Stimulated activated CD4-positive, alpha-beta T cell treated with anti-CD3 and anti-CD28 coated beads, TNF-alpha, amount 100 ng/mL, for 48 hours (primary cell): Measurements from ENCODE around the gene PLEKHG5.
A peak's percentile ranks its signal among the peaks of the same experiment; 100 is the strongest.

Experiments used
- DNase-seq, 3 donors: peaks; one replicate each; pipeline ENCODE4 v3.0.0-alpha.2; 2020; ENCODE audit warnings: low read depth in 3 of 3

Gene PLEKHG5

DNA sequence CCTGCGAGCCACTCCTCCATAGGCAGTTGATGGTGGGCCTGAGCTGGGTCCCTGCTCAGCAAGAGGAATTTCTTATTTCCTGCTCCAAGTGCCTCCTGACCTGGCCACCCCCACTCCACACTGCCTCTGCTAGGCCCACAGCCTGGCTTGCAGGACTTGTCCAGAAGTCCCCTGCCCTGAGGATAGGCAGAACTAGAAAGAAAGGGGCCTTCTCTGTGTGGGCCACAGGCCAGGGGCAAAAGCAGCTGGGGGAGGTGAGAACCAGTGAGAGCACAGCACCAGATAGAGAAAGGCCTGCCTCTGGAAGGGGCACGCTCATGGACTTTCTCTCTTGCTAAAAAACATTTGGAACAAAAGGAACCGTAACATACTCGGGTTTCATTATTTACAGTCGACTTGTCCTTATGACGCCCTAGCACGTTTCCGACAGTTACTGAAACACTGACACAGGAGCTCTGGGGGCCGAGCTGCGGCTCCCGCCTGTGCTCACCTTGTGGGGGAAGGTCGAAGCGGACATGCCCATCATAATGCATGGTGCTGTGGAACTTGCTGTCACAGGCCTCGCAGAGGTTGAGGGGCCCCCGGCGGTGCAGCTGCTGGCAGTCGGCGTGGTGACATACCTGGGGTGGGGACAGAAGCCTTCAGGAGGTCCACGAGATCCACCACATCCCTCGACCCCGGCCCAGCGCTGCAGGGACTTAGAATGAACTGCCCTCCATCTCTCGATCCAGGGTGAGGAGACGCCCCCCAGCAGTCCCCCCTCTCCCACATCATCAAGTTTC lies 14.2 kb downstream of the PLEKHG5 start:
- no peak for DNase-seq

DNA sequence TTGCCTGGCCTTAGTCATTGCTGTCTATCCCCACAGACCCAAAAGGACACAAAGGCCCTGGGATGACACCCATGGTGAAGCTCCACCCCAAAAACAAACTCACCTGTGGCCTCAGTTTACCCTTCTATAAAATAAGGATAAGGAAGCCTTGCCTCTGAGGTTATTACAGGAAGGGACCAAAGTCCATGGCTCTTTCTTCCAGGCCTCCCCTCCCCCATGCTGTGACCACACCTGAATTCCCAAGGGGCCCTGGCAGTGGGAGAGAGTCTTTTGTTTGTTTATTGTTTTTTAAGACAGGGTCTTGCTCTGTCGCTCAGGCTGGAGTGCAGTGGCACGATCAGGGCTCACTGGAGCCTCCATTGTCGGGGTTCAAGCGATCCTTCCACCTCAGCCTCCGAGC lies 15.0 kb downstream of the PLEKHG5 start:
- DNase-seq = no peak

DNA sequence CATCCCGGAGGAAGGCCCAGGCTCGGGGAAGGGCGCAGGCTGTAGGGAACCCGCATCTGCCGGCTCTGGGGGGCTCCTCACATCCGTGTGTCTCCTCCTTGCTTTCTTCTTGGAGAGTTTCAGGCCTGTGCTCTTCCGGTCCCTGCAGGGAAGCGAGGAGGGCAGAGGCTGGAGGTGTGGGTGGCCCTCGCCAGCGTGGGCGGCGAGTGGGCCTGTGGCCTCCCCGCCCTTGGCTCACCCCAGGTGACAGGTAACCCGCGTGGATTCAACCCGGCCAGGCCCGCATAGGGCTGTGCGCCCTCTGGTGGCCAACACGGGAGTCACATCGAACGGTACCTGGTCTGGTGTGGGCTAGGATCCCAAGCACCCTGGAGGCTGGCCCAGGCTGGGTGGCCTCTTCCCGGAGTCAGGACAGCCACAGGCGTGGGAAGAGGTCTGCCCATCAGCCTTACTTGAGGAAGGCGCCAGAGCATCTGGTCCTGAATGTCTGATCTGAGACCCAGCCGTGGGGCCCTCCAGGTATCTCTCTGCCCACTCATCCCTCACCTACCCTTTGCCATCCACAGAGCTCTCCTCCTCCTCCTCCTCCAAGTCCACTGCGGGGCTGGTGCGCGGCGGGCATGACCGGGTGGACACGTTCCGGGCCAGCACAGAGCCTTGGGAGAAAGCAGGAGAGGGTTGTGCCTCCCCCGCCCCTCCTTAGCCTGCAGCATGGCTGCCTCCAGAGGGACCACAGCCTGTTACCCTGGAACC lies 15.9 kb downstream of the PLEKHG5 start:
- DNase-seq = peak in 2 of 3 donors; percentile 60 to 65

DNA sequence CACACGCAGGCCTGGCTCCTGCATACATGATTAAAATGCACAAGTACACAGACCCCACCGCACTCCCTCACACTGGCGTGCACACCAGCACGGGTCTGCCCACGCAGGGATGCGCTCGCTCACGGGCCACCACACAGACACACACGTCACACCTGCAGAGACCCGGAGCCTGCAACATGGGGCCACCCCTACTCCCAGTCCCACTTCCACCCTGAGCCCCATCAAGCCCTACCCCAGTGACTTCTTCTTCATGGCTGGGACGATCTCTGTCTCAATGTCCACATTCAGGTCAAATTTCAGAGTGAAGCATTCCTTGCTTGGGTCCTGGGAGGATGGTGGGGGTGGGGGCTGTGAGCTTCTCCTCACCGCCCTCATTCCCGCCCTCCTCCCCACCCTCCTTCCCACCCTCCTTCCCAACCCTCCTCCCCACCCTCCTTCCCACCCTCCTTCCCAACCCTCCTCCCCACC lies 16.6 kb downstream of the PLEKHG5 start:
- no peak for DNase-seq

DNA sequence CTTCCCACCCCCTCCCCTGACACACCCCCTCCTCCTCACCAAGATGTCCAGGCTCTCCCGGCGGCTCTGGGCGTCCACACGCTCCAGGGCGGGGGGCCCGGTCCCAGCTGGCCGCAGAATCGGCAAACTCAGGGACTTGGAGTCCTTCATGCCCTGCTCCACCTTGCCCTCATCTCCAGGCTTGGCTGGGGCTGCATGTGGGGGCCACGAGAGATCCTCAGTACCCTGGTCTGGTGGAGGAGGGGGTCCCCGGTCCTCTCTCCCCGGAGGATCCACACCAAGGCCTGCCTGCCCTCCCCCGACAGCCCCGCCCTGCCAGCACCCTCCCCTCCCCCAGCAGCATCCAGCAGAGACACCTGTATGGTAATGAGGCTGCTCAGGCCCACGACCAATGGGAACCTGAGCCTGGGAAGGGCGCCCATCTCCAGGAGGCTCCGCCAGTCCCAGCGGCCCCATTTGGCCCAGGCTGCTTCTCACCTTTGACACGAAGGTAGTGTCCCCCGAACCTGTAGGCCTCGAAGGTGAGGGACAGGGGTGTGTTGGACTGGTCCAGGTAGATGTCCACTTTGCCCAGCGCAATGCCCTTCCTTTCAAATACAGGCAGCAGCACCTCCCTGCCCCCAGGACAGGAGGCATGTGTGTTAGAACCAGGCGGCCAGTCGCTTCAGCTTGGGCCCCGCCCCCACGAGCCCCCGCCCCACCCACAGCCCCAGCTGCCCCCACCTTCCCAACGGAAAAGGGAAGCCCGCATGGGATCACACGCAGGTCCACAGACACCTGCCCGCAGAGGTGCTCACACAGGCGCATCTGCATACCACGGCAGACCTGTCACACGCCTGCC lies 17.3 kb downstream of the PLEKHG5 start:
- DNase-seq = no peak

DNA sequence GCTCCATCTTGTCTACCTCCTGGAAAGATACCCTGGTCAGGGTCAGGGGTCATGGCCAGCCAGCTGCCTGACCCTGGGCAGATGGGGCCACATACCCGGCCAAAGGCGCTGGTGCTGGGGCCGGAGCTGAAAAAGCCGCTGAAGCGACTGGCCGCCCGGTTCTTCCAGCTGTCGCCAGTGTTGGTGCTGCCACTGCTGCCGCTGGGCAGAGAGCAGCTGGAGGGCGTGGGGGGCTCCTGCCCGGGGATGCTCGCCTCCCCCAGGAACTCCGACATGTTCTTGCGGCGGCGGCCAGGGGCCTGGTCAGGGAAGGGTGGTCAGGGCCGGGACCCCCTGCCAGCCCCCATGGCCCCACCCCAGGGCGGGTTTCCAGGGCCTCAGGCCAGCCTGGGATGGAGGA lies 18.3 kb downstream of the PLEKHG5 start:
- no peak for DNase-seq

DNA sequence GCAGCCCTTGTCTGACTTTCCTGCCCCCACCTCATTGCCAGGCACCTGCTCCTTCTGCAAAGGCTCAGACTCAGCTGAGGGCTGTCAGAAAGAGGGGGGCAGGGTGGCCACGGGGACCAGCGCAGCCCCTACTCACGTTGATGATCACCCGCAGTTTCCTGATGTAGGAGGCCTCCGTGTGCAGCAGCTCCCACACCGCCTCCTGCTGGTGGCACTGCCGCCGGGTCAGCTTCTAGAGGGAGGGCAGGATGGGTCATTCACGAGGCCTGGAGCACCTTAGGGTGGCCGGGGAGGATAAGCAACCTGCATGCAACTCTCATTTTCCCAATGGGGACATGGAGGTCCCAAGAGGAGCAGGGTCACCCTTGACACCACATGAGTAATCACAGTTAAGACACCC lies 19.1 kb downstream of the PLEKHG5 start:
- no peak for DNase-seq

DNA sequence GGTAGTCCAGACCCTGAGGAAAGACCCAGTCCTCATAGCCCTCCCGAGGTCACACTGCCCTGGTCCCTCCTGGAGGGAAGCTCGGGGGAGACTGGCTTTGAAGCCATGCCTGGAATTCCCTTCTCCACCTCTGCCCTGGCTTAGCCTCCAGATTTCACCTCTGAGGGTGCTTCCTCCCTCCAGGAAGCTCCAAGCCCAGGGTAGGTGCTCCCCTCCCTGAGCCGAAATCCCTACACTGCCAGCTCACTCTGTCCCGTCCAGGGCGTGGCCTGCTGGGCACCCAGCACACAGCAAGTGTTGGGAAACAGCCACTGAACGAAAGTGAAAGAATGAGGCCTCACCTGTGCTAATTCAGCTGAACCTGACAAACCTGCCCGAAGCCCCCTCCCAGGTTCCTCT lies 19.5 kb downstream of the PLEKHG5 start:
- DNase-seq = no peak

DNA sequence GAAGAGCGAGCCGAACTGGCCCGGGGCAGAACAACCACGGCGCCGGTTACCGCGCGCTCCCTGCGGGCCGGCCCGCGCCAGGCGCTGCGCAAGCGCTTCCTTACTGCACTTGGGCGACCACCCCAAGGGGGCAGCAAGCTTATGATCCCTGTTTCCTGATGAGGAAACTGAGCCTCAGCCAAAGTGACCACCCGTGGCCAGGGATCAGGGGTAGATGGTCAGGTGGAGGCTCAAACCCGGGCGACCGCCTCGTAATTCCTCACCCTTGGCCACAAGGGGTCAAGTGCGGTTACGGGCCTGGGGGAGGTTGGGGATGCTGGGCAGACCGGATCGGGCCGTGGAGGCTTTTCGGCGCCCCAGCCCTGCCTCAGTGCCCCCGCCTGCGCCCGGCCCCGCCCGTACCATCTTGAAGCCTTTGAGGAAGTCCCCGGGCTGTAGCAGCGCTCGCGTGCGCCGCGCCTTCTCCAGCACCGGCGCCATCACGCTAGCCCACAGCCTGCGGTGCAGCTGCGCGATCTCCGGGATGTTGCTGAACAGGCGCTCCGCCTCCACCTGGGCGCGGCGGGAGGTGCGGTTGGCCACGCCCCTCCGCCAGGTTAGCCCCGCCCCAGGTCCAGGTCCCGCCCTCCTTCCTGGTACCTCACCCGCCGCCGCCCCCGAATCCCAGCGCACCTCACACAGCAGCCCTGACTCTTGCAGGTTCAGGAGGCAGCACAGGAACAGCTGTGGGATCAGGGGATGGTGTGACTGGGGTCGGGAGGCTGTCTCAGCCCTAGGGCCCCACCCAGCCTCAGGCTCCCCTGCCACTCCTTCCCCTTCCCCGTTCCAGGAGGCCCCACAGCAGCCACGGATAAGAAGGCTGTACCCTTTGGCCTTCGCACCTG lies 20.1 kb downstream of the PLEKHG5 start:
- DNase-seq = no peak

DNA sequence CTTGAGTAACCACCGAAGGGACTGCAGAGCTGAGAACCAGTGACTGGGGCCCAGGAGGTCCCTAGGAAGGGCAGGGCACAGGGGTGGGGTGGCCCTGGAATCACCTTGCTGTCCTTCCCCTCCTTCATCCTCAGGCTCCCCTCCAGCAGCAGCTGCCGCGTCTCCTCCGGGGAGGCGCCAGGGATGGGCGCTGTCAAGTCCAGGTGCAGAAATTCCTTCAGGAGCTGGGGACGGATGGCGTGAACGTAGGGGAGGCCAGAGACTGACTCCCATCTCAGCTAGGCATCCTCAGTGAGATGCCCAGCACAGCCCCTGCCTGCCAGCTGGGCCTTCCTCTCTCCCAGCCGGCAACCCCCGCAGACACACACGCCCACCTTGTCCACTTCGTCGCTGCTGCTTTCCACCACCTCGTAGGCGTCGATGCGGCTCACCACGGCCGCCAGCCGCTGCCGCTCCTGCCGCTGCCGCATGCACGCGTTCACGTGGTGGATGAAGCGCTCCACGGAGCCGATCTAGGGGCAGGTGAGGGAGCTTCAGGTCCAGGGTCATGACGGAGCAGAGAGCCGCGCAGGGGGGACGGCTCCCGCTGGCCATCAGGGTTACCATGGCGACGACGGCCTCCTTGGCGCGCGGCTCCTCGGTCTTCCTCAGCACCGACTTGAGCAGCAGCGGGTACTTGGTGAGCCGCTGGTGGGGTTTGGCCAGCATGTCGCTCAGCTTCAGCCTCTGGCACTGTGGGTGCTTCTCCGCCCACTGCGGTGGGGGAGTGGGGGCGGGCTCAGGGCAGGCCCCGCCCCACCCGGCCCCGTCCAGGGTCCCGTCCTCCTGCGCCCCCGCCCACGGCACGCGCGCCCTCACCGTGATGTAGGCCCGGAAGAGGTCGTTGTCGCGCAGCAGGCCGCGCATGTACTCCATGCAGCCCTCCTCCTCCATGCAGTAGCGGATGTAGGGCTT lies 21.1 kb downstream of the PLEKHG5 start:
- no peak for DNase-seq

DNA sequence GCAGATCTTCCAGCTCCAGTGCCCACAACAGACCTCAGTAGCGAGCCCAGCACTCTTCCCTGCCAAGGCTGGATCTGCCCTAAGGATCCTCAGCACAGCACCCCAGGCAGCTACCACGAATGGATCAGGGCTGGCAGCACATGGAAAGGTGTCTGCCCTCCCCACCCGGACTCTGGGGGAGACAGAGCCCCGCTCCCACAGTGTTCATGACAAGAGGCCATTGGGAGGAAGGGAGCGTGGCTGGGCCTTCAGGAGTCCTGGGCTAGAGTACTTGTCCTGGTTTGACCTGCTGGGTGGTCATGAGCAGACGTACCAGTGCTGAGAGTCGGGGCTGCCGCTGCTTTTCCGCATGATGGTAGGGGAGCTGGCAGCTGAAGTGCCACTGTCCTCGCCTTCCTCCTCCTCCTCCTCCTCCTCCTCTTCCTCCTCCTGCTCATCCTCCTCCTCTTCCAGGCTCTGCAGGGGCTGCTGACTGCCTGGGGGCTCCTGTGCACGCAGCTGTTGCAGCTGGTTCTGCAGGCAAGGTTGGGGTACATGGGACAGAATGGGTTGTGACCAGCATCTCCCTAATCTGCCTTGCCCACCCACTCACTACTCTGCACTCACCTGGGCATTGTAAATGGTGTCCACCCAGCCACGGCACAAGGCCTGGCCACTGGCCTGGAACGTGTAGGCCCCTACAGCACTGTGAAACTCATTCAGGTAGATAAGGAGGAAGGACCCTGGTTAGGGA lies 22.6 kb downstream of the PLEKHG5 start:
- no peak for DNase-seq

DNA sequence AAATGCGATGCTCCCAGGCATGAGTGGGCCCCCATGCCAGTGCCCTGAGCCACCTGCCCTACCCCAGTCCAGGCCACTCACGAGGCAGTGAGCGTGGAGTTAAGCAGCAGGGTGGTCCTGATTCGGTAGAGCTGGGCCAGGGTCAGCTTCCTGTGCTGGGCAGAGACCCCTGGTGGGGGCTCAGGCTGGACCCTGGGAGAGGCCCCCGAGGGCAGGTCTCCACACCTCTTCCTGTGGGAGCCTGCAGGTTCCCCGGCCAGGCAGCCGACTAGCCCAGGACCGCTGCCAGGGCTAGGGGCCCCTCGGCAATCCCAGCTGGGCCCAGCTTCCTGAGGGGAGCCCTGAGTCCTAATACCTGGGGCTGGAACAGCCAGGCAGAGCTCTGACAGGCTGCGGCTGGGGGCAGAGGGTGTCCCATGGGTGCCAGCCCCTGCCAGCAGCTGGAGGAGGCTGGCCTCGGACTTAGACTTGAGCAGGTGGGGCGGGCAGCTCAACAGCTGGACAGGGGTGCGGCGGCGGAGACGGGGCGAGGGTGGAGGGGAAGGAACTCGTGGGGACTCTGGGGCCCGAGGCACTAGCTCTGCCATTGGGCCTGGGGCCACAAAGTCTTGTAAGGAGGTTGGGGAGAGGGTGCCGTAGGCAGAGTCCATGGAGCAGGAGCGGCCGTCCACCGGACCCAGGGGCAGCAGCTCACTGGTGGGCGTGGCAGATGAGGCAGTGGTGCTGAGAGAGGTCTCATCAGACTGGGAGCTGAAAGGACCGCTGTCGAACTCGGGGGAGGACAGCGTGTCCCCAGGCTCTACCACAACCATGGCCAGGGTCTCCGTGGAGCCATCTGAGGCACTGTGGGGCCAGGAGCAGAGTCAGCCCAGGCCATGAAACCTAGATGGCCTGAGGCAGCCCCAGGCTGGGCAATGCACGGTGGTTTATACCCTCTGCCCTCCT lies 23.5 kb downstream of the PLEKHG5 start:
- DNase-seq = no peak

DNA sequence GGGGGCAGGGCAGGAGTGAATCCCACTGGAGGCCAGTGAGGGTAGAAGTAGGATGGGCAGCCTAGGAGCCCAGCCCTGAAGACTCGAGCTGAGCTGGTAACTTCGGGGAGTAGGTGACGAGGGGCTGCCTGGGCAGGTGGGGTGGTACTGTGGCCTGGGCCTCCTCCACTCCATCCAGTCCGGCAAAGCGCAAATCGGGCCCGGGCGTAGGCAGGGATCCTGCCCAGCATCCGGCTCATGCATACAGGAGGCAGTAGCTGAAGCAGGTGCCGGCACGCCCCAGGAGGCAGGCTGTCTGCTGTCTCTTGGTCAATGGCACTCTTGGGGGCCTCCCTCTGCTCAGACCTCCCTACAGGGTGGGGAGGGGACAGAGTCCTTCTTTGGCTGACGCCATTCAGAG lies 24.2 kb downstream of the PLEKHG5 start:
- DNase-seq = no peak

DNA sequence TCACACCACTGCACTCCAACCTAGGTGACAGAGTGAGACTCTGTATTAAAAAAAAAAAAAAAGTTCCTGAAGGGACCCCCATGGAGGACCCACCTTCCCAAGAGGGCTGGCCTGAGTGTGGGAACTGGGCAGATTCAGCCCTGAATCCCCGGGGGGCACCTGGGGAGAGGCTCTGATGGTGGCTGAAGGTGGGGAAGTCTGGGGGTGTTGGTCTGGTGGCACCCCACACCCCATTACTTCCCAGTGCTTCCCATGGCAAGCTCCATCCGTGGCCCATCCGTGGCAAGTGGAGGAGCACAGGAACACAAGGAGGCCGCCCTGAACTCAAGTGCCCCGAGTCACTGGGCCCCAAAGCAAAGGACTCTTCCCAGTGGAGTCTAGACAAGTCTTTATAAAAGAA lies 24.7 kb downstream of the PLEKHG5 start:
- DNase-seq = no peak

DNA sequence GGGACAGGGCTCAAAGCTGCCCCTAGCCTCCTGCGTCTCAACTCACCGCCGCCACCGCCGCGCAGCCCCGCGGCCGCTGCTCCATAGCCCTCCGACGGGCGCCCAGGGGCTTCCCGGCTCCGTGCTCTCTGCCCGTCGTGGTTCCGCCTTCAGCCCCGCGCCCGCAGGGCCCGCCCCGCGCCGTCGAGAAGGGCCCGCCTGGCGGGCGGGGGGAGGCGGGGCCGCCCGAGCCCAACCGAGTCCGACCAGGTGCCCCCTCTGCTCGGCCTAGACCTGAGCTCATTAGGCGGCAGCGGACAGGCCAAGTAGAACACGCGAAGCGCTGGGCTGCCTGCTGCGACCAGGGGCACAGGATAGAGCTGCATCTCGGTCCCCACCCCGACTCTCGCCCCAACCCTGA lies 25.4 kb downstream of the PLEKHG5 start, which contains the start of gene TNFRSF25:
TNFRSF25 (minus strand) TSS at position 151 of the 400 bp plus-strand sequence; CDS start at position 85, 66 bp downstream.
- DNase-seq = no peak

DNA sequence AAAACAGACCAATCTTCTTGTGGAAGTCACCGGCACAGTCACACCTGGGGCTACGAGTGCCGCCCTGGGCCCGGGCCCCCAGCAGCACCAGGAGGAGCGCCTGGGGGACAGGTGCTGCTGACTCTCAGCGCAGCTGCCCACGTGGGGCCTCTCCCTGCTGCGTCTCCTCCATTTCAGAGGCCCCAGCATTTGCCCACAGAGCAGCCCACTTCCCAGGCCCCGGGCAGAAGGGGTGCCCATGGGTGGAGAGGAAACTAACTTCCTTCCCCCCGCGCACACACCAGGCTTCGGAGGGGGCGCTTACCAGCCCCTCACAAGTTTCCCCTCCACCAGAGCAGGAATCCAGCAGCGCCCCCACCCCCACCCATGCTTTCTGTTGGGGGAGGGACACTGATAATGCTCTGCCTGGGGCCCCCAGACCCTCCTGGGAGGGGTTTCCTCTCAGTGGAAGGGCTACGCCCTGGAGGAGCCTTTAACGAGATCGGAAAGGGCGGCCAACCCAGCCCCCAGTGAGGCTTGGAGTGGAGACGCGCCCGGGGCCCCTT lies 25.9 kb downstream of the PLEKHG5 start:
- no peak for DNase-seq

DNA sequence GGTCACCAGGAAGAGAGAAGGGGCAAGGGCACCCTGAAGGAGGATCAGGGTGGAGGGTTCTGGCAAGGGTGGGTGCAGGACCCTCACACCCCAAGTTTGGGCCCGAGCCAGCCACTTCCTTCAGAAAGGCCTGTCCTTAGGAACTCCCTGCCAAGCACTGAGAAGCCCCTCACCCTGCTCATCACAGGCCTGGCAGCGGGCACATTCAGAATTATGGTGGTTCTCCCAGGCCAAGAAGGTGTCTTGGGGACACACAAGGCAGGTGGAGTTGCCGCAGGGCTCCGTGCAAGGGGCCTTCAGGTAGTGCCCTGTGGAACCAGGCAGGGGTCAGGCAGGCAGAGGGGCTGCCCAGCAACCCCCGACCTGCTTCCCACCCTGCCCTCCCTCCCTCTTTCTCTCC lies 26.6 kb downstream of the PLEKHG5 start:
- DNase-seq = no peak

DNA sequence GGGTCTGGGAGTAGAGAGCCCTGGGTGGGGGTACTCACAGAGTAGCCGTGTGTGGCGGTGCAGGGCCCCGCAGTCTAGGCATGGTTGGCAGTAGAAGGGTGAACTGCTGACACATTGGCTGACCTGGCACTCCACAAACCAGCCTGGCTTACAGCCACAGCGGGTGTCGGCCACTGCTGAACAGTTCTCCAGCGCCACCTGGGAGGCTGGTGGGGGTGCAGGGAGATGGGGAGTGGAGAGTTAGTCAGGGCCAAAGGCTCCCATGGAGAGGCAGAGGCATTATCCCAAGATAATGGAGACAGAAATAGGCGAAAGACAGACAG lies 27.0 kb downstream of the PLEKHG5 start:
- DNase-seq = no peak
